ENCODE data around the gene MVB12A. TPM values are rescaled to one million over a fixed set of nuclear protein-coding genes. Genes with fewer than 3 reads are reported as not detected.

Gene MVB12A
- total and polyA plus RNA-seq, 2 experiments from 2014 or later = 36.6 to 60.3 TPM

GRCh38 chr19:17389288-17389687, 30.6 kb upstream of the MVB12A start (continued):
- no peak for TF ChIP-seq ZNF462 (CRISPR knock-in tag; IDR thresholded peaks at IDR 0.05)

GRCh38 chr19:17389957-17390664, 29.7 kb upstream of the MVB12A start:
- peak overlapping the region; percentile 98 for H3K4me2 ChIP-seq
- ATAC-seq (peak; percentile 14), DNase-seq (ENCODE audit: low spot score) (peak; percentile 42)
- Mint-ChIP-seq H3K9me3 (peaks cover 14% of the 10 kb centered on the region), H3K36me3 (ENCODE audit: low read depth) (no peaks in the 10 kb centered on the region; the same call in 2 of the 3 replicates), H3K4me3 (peak overlapping the region; percentile 94), H3K4me1 (peaks cover 6% of the 10 kb centered on the region; the same call in 2 of the 3 replicates), H3K27me3 (ENCODE audit: insufficient read depth, low read depth, poor library complexity) (peaks cover 11% of the 10 kb centered on the region), H3K27ac (no peak overlapping the region)
- no peaks in the 10 kb centered on the region; the same call in 1 of the 2 replicates for H4K20me1 ChIP-seq (replicated peaks; ENCODE audit: insufficient read depth)
- peaks cover 9% of the 10 kb centered on the region; the same call in 1 of the 2 replicates for H3K4me1 ChIP-seq (ENCODE audit: insufficient read depth)
- peak overlapping the region; percentile 93 for H2AFZ ChIP-seq
- H3K9me2 ChIP-seq (ENCODE audit: insufficient read depth) = no peaks in the 10 kb centered on the region
- H3K27ac ChIP-seq (ENCODE audit: low read depth) = 0 out of 2 replicates have a peak overlapping the region, but pooled peaks have one; percentile 84
- H3F3A ChIP-seq (replicated peaks; ENCODE audit: low read depth) = peaks cover 20% of the 10 kb centered on the region
- peak overlapping the region; percentile 86 for H3K4me3 ChIP-seq
- H3K36me3 ChIP-seq (ENCODE audit: insufficient read depth) = no peaks in the 10 kb centered on the region
- H3K27me3 ChIP-seq (ENCODE audit: insufficient read depth) = peaks cover 10% of the 10 kb centered on the region; the same call in 1 of the 2 replicates
- no peaks in the 10 kb centered on the region for H3K79me2 ChIP-seq (replicated peaks; ENCODE audit: insufficient read depth)
- TF ChIP-seq, protein P1, sequence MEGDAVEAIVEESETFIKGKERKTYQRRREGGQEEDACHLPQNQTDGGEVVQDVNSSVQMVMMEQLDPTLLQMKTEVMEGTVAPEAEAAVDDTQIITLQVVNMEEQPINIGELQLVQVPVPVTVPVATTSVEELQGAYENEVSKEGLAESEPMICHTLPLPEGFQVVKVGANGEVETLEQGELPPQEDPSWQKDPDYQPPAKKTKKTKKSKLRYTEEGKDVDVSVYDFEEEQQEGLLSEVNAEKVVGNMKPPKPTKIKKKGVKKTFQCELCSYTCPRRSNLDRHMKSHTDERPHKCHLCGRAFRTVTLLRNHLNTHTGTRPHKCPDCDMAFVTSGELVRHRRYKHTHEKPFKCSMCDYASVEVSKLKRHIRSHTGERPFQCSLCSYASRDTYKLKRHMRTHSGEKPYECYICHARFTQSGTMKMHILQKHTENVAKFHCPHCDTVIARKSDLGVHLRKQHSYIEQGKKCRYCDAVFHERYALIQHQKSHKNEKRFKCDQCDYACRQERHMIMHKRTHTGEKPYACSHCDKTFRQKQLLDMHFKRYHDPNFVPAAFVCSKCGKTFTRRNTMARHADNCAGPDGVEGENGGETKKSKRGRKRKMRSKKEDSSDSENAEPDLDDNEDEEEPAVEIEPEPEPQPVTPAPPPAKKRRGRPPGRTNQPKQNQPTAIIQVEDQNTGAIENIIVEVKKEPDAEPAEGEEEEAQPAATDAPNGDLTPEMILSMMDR (conservative IDR thresholded peaks at IDR 0.05; ENCODE audit: low read depth in 2 of 2) = peak; percentile 46 to 54
- TF ChIP-seq POLR2AphosphoS5 (IDR thresholded peaks at IDR 0.05; ENCODE audit: low read depth) = no peak
